Heart right ventricle (tissue), 16 donors: Measurements from ENCODE around the gene STAMBP. TPM values are rescaled to one million over a fixed set of nuclear protein-coding genes. Genes with fewer than 3 reads are reported as not detected.

Experiments used
- ATAC-seq, 8 donors: fragments of 200-7000 bp; cut with Tn5 transposase; one replicate each; pipeline ENCODE4 v1.9.1; 2020; ENCODE audit warnings: mild to moderate bottlenecking in 8 of 8, moderate library complexity in 8 of 8, moderate number of reproducible peaks in 1 of 8
- DNase-seq, 2 donors: peaks; one replicate each; pipeline ENCODE4 v3.0.0-alpha.2; 2020
- H3K27ac ChIP-seq, 10 donors: fragments of 200-600 bp; sonication (generic) in 2 of 10; one replicate each; pipeline versions ENCODE4 v1.5.0 to v1.8.0; 2020 to 2022; ENCODE audit warnings: mild to moderate bottlenecking in 3 of 10
- H3K27me3 ChIP-seq, 7 donors: fragments of 200-600 bp; one replicate each; pipeline ENCODE4 v1.8.0; 2021 to 2022; ENCODE audit warnings: mild to moderate bottlenecking in 2 of 7
- H3K36me3 ChIP-seq, 9 donors: fragments of 200-600 bp; sonication (generic) in 1 of 9; one replicate each; pipeline versions ENCODE4 v1.5.0 to v1.8.0; 2020 to 2022; ENCODE audit warnings: mild to moderate bottlenecking in 2 of 9
- H3K4me1 ChIP-seq, 9 donors: fragments of 200-600 bp; sonication (generic) in 1 of 9; one replicate each; pipeline versions ENCODE4 v1.5.0 to v1.8.0; 2020 to 2022; ENCODE audit warnings: mild to moderate bottlenecking in 4 of 9
- H3K4me3 ChIP-seq, 10 donors: fragments of 200-600 bp; sonication (generic) in 2 of 10; one replicate each; pipeline versions ENCODE4 v1.5.0 to v1.8.0; 2020 to 2022; ENCODE audit warnings: mild to moderate bottlenecking in 7 of 10, moderate library complexity in 2 of 10
- H3K9me3 ChIP-seq, 11 donors: fragments of 200-600 bp in 10 of 11; sonication (generic) in 2 of 11; one replicate each; pipeline versions ENCODE4 v1.5.0 to v1.8.0; 2013 to 2022; ENCODE audit warnings: mild to moderate bottlenecking in 2 of 11, control low read depth in 1 of 11, moderate library complexity in 1 of 11
- WGBS, 2 donors: extraction: QIAGEN DNeasy Blood & Tissue Kit; methylation state at CpG; one replicate each; pipeline ENCODE4 v1.1.7; 2013; ENCODE audit warnings: inconsistent platforms in 1 of 2; 5-methylcytosine and 5-hydroxymethylcytosine counted together
- intact Hi-C, 10 donors: fragments of 100-400 bp; cut with DNase I; formaldehyde crosslinking; loops; one replicate each; pipeline versions ENCODE4 v1.11.1 to v1.14.2; 2022
- polyA plus RNA-seq, 2 donors: library from polyadenylated mRNA; stranded (reverse); fragments of 200-250 nt; gene quantifications; one replicate each; pipeline ENCODE4 v1.2.3, GENCODE V29; 2013
- total RNA-seq, 10 donors: library from RNA; stranded (reverse); fragmentation: NEBNext Ultra II Directional in 3 of 10; extraction: Animal tissue kit (Norgen Biotek cat#: 25700) in 3 of 10; gene quantifications; one replicate each; pipeline versions ENCODE4 v1.2.1 to v1.2.4, GENCODE V29; 2021 to 2023
- TF ChIP-seq, protein P1 (sequence below), 9 donors: fragments of 200-600 bp; sonication (generic) in 2 of 9; IDR thresholded peaks; one replicate each; pipeline versions ENCODE4 v1.5.0 to v1.8.0; 2021 to 2022; ENCODE audit warnings: antibody characterized with exemption in 9 of 9, mild to moderate bottlenecking in 5 of 9, moderate library complexity in 1 of 9
- donor health status: Arrhythmogenic right ventricular cardiomyopathy.
- donor health status: ischemic (EF 13 %, LVEDD 7.1; RV severe dilation, severe dysfunction).
- donor health status: healthy with polysubstance abuse.
- donor health status: DM: no; HTN: yes; CAD: no.
- donor health status: DM: no; HTN: no; CAD: no.
- donor health status: ischemic (EF 25% LVEDD 6.9; RV normal size, moderate dysfunction).
- donor health status: ischemic (EF 25% LVEDD 5.7; RV mildly dilated, moderate dysfunction).
- donor health status: healthy.
- donor health status: DM: yes; HTN: yes; CAD: no.
- donor health status: Ischemic cardiomyopathy.
- donor health status: ischemic (EF 35%, LVEDD 5.7; RV mildly dilated, moderate dysfunction).
- donor health status: nonischemic (EF 11% LVEDD 7.7; RV severe dilation, severe dysfunction).
- donor health status: DM: yes; HTN: yes; CAD: no.
- donor health status: PGD.
- donor health status: ischemic (EF 29% LVEDD 5.4; RV normal size, mild dysfunction).
- donor health status: nonischemic (EF 23%, LVEDD 6.1; RV moderate dilation, normal function).

The STAMBP gene
- total and polyA plus RNA-seq, 12 donors = 12.1 to 37.5 (median 32.3) TPM

DNA sequence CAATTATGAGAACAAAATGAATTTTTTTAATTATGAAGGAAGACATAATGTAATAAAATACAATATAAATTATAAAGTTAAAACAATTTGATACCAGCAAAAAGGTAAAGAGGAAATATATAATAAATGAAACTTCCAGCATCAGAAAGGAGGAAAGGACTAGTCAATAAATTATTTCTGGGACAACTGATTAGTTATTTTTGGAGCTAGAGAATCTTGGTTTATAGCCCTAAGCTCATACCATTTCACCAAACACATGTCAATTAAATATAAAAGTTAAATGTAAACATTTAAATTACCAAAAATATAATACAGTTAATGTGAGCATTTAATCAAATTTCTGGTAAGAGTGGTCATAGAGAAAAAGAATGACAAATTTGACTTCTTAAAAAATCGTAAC lies 76.2 kb downstream of the STAMBP start:
- DNase-seq (no peak), ATAC-seq (no peak)
- H3K4me1 ChIP-seq = peaks cover 0 to 13% (median 0%) of the 10 kb centered on the region in 9 donors
- no peaks in the 10 kb centered on the region for H3K9me3 ChIP-seq
- TF ChIP-seq, protein P1, sequence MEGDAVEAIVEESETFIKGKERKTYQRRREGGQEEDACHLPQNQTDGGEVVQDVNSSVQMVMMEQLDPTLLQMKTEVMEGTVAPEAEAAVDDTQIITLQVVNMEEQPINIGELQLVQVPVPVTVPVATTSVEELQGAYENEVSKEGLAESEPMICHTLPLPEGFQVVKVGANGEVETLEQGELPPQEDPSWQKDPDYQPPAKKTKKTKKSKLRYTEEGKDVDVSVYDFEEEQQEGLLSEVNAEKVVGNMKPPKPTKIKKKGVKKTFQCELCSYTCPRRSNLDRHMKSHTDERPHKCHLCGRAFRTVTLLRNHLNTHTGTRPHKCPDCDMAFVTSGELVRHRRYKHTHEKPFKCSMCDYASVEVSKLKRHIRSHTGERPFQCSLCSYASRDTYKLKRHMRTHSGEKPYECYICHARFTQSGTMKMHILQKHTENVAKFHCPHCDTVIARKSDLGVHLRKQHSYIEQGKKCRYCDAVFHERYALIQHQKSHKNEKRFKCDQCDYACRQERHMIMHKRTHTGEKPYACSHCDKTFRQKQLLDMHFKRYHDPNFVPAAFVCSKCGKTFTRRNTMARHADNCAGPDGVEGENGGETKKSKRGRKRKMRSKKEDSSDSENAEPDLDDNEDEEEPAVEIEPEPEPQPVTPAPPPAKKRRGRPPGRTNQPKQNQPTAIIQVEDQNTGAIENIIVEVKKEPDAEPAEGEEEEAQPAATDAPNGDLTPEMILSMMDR (IDR thresholded peaks at IDR 0.05) = no peak
- H3K36me3 ChIP-seq = no peaks in the 10 kb centered on the region
- H3K4me3 ChIP-seq = no peak overlapping the region
- no peak overlapping the region for H3K27ac ChIP-seq
- WGBS, 2 donors = 87 to 92% methylated on average over 1 of the region's 1 CpG
- H3K27me3 ChIP-seq = peaks cover 0 to 13% (median 0%) of the 10 kb centered on the region in 7 donors
- intact Hi-C loops = no loop called here

DNA sequence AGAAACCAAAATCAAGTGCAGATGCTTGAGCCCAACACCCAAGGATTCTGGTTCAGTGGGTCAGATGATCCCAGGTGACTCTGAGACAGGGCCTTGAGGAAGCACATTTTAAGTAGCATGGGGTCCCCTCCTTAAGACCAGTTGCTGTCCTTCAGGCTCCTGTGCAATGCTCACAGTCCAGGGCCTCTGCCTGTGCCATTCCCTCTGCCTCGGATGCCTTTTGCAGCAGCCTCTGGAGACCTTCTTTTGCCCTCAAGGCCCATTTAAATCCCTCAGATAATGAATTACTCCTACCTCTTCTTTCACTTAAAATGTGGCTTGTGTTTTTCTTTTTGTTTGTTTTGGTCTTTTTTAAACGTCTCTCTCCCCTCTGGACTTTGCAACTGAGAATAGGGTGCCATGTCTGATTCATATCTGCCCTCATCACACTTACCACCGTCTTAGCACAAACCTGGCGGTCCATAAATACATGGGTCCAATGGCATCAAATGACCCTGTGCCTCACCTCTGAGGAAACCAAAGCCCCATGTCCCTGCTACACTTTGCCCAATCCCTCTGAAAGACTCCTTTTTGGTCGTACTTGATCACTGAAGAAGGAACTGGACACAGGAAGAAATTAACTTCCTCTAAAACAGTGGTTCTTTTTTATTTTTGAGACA lies 78.2 kb downstream of the STAMBP start:
- DNase-seq = no peak
- WGBS, 2 donors = 77 to 80% methylated on average over 5 of the region's 5 CpGs
- H3K36me3 ChIP-seq = no peaks in the 10 kb centered on the region
- ATAC-seq = no peak
- H3K27ac ChIP-seq = no peak overlapping the region
- intact Hi-C loops = no loop called here
- TF ChIP-seq, protein P1 (IDR thresholded peaks at IDR 0.05) = no peak
- peaks cover 0 to 13% (median 0%) of the 10 kb centered on the region in 9 donors for H3K4me1 ChIP-seq
- H3K9me3 ChIP-seq = no peaks in the 10 kb centered on the region
- no peak overlapping the region for H3K4me3 ChIP-seq
- H3K27me3 ChIP-seq = peaks cover 0 to 13% (median 0%) of the 10 kb centered on the region in 7 donors

DNA sequence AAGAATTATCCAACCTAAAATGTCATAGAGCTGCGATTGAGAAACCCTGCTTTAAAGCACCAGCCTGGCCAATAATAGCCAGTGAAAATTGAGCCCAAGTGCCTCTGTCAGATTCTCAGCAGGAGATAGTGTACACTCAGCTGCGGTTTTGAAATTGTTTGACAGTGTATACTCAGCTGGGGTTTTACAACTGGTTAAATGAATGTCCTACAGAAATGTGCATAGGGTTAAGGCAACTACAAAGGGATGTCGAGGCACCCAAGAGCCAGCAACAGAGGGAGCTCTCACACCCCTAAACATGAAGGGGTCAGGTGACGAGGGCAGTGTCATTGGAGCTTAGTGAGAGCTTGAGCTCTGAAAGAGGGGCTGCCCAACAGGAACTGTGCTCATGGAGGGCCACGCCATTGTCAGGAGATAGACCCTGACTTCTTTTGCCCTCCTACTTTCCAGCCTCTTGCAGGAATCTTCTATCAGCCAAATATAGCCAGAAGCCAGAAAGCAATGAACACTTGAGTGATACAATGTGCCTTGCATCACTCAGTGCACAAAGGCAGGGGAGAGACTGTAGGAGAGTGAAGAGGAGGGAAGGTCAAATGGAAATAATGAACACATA lies 79.2 kb downstream of the STAMBP start:
- Histone ChIP-seq H3K9me3 (no peaks in the 10 kb centered on the region), H3K4me1 (peaks cover 0 to 13% (median 0%) of the 10 kb centered on the region in 9 donors), H3K4me3 (no peak overlapping the region), H3K27ac (no peak overlapping the region), H3K27me3 (peaks cover 0 to 4% (median 0%) of the 10 kb centered on the region in 7 donors), H3K36me3 (no peaks in the 10 kb centered on the region)
- peak in 3 of 8 donors; percentile 58 to 75 (median 64) for ATAC-seq
- no peak for DNase-seq
- WGBS, 2 donors = 47 to 53% methylated on average over 5 of the region's 5 CpGs
- intact Hi-C loops = no loop called here
- TF ChIP-seq, protein P1 (IDR thresholded peaks at IDR 0.05) = peak in 6 of 9 donors; percentile 28 to 55 (median 38)

DNA sequence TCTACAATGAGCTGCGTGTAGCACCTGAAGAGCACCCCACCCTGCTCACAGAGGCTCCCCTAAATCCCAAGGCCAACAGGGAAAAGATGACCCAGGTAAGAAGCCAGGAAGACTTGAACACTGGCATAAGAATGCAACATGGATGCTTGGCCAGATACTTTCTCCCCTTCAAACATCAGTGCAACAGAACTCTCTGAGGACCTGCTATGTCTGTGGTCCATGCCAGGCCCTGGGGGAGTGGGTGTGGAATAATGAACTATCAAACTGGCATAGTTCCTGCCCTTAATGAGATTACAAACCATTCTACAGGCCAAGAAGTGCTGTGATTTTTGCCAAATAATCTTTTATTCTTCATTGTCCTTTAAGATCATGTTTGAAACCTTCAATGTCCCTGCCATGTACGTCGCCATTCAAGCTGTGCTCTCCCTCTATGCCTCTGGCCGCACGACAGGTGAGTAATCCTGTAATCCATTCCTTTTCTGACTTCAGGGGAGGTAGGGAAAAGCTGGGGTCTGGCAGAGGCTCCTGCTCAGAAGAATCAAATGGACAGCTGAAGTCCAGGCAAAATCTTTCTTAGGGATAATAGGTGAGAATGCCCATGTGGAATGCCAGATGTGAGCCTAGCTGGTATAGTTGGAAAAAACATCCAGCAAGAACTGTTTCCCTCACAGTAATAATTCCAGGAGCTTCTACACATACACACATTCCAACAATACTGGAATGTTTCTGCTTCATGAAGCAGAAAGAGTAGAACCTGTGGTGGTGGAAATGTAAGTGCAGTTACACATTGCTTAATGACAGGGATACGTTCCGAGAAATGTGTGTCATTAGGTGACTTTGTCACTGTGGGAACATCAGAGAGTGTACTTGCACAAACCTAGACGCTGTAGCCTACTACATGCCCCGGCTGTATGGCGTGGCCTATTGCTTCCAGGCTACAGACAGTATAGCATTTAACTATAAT lies 80.2 kb downstream of the STAMBP start:
- H3K27me3 ChIP-seq = no peaks in the 10 kb centered on the region
- TF ChIP-seq, protein P1 (IDR thresholded peaks at IDR 0.05) = no peak
- intact Hi-C loops = no loop called here
- 89% methylated on average over 10 of the region's 10 CpGs for WGBS, 2 donors
- peaks cover 0 to 13% (median 0%) of the 10 kb centered on the region in 9 donors for H3K4me1 ChIP-seq
- H3K4me3 ChIP-seq = no peak overlapping the region
- no peaks in the 10 kb centered on the region for H3K9me3 ChIP-seq
- DNase-seq = no peak
- no peak overlapping the region for H3K27ac ChIP-seq
- no peak for ATAC-seq
- H3K36me3 ChIP-seq = no peaks in the 10 kb centered on the region
